ENCODE results near the gene CAPN8. TPM values are rescaled to one million over a fixed set of nuclear protein-coding genes. Genes with fewer than 3 reads are reported as not detected.

The CAPN8 gene
- polyA plus RNA-seq, 1 donor (not counting 4 experiments of a cell fraction or from before 2014, with no cell fraction given) = 4.7 TPM

- Histone ChIP-seq H3K4me1 (ENCODE audit: control insufficient read depth, extremely low read depth, insufficient read depth, low read length) (peaks cover 56% of the 10 kb centered on the region), H3K9me1 (ENCODE audit: control insufficient read depth, extremely low read depth, insufficient read depth, low read length) (no peaks in the 10 kb centered on the region), H3K27ac (ENCODE audit: control insufficient read depth, insufficient read depth, low read length) (peak overlapping the region; percentile 89), H4K20me1 (ENCODE audit: control insufficient read depth, extremely low read depth, insufficient read depth, low read length) (peaks cover 20% of the 10 kb centered on the region), H3K9me3 (ENCODE audit: control insufficient read depth, low read depth, low read length) (no peaks in the 10 kb centered on the region), H3K27me3 (ENCODE audit: control insufficient read depth, extremely low read depth, insufficient read depth, low read length) (no peaks in the 10 kb centered on the region), H2AFZ (ENCODE audit: control insufficient read depth, low read length) (no peak overlapping the region), H3K4me3 (ENCODE audit: control insufficient read depth in 2 of 3, extremely low read depth in 1 of 3, insufficient read depth in 2 of 3, low read depth in 1 of 3, low read length in 3 of 3) (peak overlapping the region; percentile 83 to 88 (median 84)), H3K79me2 (ENCODE audit: control insufficient read depth, insufficient read depth, low read length) (peaks cover 56% of the 10 kb centered on the region), H3K36me3 (ENCODE audit: control insufficient read depth in 2 of 2, extremely low read depth in 1 of 2, insufficient read depth in 2 of 2, low read length in 2 of 2) (peaks cover 14 to 35% of the 10 kb centered on the region in 2 experiments), H3K9ac (ENCODE audit: control insufficient read depth, extremely low read depth, insufficient read depth, low read length) (peak overlapping the region; percentile 89), H3K4me2 (ENCODE audit: control insufficient read depth, extremely low read depth, insufficient read depth, low read depth, low read length) (peak overlapping the region; percentile 99)
- dilution Hi-C loops (cut with MboI; ENCODE audit: extremely low pct_ligation_motif_present, low sequenced_read_pairs) = no loop called here
- no peak for FAIRE-seq
- TF ChIP-seq CTCF (optimal IDR thresholded peaks at IDR 0.05 in 1 of 3, IDR thresholded peaks at IDR 0.05 in 1 of 3, conservative IDR thresholded peaks at IDR 0.05 in 1 of 3; ENCODE audit: extremely low read depth in 1 of 3, insufficient read depth in 2 of 3, low read length in 3 of 3) (no peak), EZH2 (IDR thresholded peaks at IDR 0.05; ENCODE audit: low read length) (no peak)
- DNase-seq (ENCODE audit: low read depth, low spot score) = no peak
These were observed 47.5 kb upstream of the CAPN8 start for GRCh38 chr1:223712850-223713474.

- H3K4me2 ChIP-seq (ENCODE audit: control insufficient read depth, extremely low read depth, insufficient read depth, low read depth, low read length) = peak within 1 kb of the TSS; percentile 99
- H2AFZ ChIP-seq (ENCODE audit: control insufficient read depth, low read length) = peak within 1 kb of the TSS; percentile 78
- no peak for DNase-seq (ENCODE audit: low read depth, low spot score)
- peak within 1 kb of the TSS; percentile 89 for H3K9ac ChIP-seq (ENCODE audit: control insufficient read depth, extremely low read depth, insufficient read depth, low read length)
- peaks cover 15% of the 10 kb centered on the region for H4K20me1 ChIP-seq (ENCODE audit: control insufficient read depth, extremely low read depth, insufficient read depth, low read length)
- no peaks in the 10 kb centered on the region for H3K27me3 ChIP-seq (ENCODE audit: control insufficient read depth, extremely low read depth, insufficient read depth, low read length)
- FAIRE-seq = no peak
- no peaks in the 10 kb centered on the region for H3K9me1 ChIP-seq (ENCODE audit: control insufficient read depth, extremely low read depth, insufficient read depth, low read length)
- H3K79me2 ChIP-seq (ENCODE audit: control insufficient read depth, insufficient read depth, low read length) = peaks cover 49% of the 10 kb centered on the region
- dilution Hi-C loops (cut with MboI; ENCODE audit: extremely low pct_ligation_motif_present, low sequenced_read_pairs) = no loop called here
- H3K4me3 ChIP-seq (ENCODE audit: control insufficient read depth in 2 of 3, extremely low read depth in 1 of 3, insufficient read depth in 2 of 3, low read depth in 1 of 3, low read length in 3 of 3) = peak within 1 kb of the TSS; percentile 83 to 88 (median 84)
- peak within 1 kb of the TSS; percentile 89 for H3K27ac ChIP-seq (ENCODE audit: control insufficient read depth, insufficient read depth, low read length)
- H3K9me3 ChIP-seq (ENCODE audit: control insufficient read depth, low read depth, low read length) = no peaks in the 10 kb centered on the region
- no peak for TF ChIP-seq EZH2 (IDR thresholded peaks at IDR 0.05; ENCODE audit: low read length)
- TF ChIP-seq CTCF (optimal IDR thresholded peaks at IDR 0.05 in 1 of 3, IDR thresholded peaks at IDR 0.05 in 1 of 3, conservative IDR thresholded peaks at IDR 0.05 in 1 of 3; ENCODE audit: extremely low read depth in 1 of 3, insufficient read depth in 2 of 3, low read length in 3 of 3) = peak in 2 of 3 experiments; percentile 53 to 73
- H3K4me1 ChIP-seq (ENCODE audit: control insufficient read depth, extremely low read depth, insufficient read depth, low read length) = peaks cover 56% of the 10 kb centered on the region
- peaks cover 9 to 28% of the 10 kb centered on the region in 2 experiments for H3K36me3 ChIP-seq (ENCODE audit: control insufficient read depth in 2 of 2, extremely low read depth in 1 of 2, insufficient read depth in 2 of 2, low read length in 2 of 2)
These were observed 46.8 kb upstream of the CAPN8 start, which contains the start of gene CAPN2 for GRCh38 chr1:223712194-223712849. TSS of gene CAPN2 (plus strand) at chr1:223712539. CDS start at chr1:223712641, 102 bp downstream.
